A673 (cell line): ENCODE measurements around the gene CTXN3. TPM values are rescaled to one million over a fixed set of nuclear protein-coding genes. Genes with fewer than 3 reads are reported as not detected.

ENCODE experiments used
- BruUV-seq: library from RNA; stranded (reverse); fragments of 400-500 nt; replicated peaks from 2 replicates; lab custom pipeline; 2021; lab: Mats Ljungman, UMichigan
- CTCF ChIA-PET: fragments of 300-600 bp; sonication (Branson Sonifier 250); formaldehyde crosslinking; loops from one replicate; lab custom pipeline; 2022; ENCODE audit warnings: antibody characterized with exemption; lab: Charles Lee
- POLR2A ChIA-PET: fragments of 300-600 bp; sonication (Branson Sonifier 250); formaldehyde crosslinking; loops from one replicate; lab custom pipeline; 2022; ENCODE audit warnings: antibody characterized with exemption; ENCODE audit not compliant: low non-redundant PET; lab: Charles Lee
- DNase-seq: peaks from one replicate; pipeline ENCODE4 v3.0.0-alpha.2; 2015; ENCODE audit warnings: low spot score
- H3K27ac ChIP-seq: fragments of 200-600 bp; sonication (generic); 2 replicates; pipeline ENCODE4 v1.5.1; 2016; ENCODE audit warnings: mixed run types, low read depth, mild to moderate bottlenecking, mixed read lengths, antibody characterized with exemption, low read length; ENCODE audit not compliant: poor library complexity, severe bottlenecking
- H3K27me3 ChIP-seq: fragments of 200-600 bp; sonication (generic); replicated peaks from 2 replicates; pipeline ENCODE4 v1.6.1; 2017; ENCODE audit warnings: mixed run types, low read depth, mild to moderate bottlenecking, mixed read lengths, antibody characterized with exemption, low read length; ENCODE audit not compliant: insufficient read depth, poor library complexity
- H3K36me3 ChIP-seq: fragments of 200-600 bp; sonication (generic); 2 replicates; pipeline ENCODE4 v1.6.1; 2016; ENCODE audit warnings: mixed run types, mild to moderate bottlenecking, mixed read lengths, antibody characterized with exemption, low read length; ENCODE audit not compliant: insufficient read depth, poor library complexity, severe bottlenecking
- H3K4me1 ChIP-seq: fragments of 200-600 bp; sonication (generic); 2 replicates; pipeline ENCODE4 v1.6.1; 2017; ENCODE audit warnings: mixed run types, mild to moderate bottlenecking, mixed read lengths, antibody characterized with exemption, low read length; ENCODE audit not compliant: insufficient read depth, poor library complexity, severe bottlenecking
- H3K4me3 ChIP-seq: fragments of 200-600 bp; sonication (generic); 2 replicates; pipeline ENCODE4 v1.5.1; 2016; ENCODE audit warnings: low read depth, mixed run types, mild to moderate bottlenecking, mixed read lengths, low read length; ENCODE audit not compliant: poor library complexity, severe bottlenecking
- H3K9me3 ChIP-seq: fragments of 200-600 bp; sonication (generic); 2 replicates; pipeline ENCODE4 v1.6.1; 2016; ENCODE audit warnings: mixed run types, low read depth, mild to moderate bottlenecking, mixed read lengths, antibody characterized with exemption, low read length; ENCODE audit not compliant: poor library complexity, severe bottlenecking
- EZH2 ChIP-seq: fragments of 200-600 bp; sonication (generic); IDR thresholded peaks from 2 replicates; pipeline ENCODE4 v1.6.1; 2017; ENCODE audit warnings: borderline replicate concordance, low read depth, mild to moderate bottlenecking, mixed read lengths, antibody characterized with exemption, low read length; ENCODE audit not compliant: poor library complexity, severe bottlenecking
- intact Hi-C: fragments of 100-400 bp; cut with micrococcal nuclease; formaldehyde crosslinking; loops from one replicate; pipeline ENCODE4 v1.10.0; 2022; ENCODE audit not compliant: unreplicated experiment
- total RNA-seq: library from RNA; stranded (reverse); gene quantifications from 2 replicates; pipeline ENCODE4 v1.2.3, GENCODE V29; 2021
- TF ChIP-seq, protein P1 (sequence below): fragments of 300-800, 200-600 bp; sonication (generic); conservative IDR thresholded peaks from 2 replicates; pipeline ENCODE4 v1.5.1; 2017; ENCODE audit warnings: low read depth, mild to moderate bottlenecking, antibody characterized with exemption, low read length, moderate library complexity, mixed read lengths

Gene CTXN3
- total RNA-seq, 1 experiment from 2014 or later, result not detected

DNA sequence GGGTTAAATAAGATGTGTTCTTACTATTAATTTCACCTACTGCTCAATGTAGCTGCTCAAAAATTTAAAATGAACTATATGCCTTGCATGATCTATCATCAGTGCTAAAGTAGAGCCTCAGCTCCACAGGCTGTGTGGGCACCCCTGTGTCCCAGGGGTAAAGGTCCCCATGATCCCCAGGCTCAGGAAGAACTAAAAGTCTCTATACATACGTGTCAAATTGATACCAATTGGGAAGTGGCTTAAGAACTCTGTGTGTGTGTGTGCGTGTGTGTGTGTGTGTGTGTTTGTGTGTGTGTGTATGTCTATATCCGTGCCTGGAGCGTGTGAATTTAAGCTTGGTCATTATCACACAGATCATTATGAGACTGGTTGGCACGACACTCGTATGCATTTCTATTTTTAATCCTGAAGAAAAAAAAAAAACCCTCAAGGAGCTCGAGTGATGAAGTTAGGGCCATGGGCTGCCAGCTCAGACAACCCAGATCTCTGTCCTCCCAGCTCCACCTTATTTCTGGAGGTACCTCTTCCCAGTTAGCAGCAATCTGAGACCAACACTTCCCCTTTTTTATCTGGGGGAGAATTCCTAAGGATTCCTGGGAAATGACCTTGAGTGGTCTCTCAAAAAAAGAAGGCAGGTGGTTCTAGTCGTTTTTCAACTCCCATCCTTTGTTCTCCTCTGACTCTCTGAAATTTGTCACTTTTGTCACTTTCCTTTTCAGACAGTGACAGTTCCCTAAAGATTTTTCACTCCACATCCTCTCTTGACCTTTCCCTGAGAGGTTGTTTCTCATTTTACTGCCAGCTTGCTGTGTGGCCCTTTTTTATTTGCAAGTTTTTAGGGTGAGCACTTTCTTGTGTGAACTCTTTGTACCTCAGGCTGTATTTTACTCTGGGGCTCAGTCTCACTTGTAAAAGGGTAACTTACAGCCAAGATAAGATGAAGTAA, 45.7 kb upstream of the CTXN3 start:
- intact Hi-C loops, result no loop called here
- Histone ChIP-seq H3K4me1 (no peaks in the 10 kb centered on the region), H3K27ac (no peak overlapping the region), H3K4me3 (no peak overlapping the region), H3K9me3 (no peaks in the 10 kb centered on the region), H3K27me3 (peaks cover 38% of the 10 kb centered on the region), H3K36me3 (no peaks in the 10 kb centered on the region)
- DNase-seq, result no peak
- CTCF ChIA-PET, result no interaction called here
- POLR2A ChIA-PET, result no interaction called here
- BruUV-seq, result no TSS peak
- TF ChIP-seq EZH2, result no peak
- TF ChIP-seq, protein P1, sequence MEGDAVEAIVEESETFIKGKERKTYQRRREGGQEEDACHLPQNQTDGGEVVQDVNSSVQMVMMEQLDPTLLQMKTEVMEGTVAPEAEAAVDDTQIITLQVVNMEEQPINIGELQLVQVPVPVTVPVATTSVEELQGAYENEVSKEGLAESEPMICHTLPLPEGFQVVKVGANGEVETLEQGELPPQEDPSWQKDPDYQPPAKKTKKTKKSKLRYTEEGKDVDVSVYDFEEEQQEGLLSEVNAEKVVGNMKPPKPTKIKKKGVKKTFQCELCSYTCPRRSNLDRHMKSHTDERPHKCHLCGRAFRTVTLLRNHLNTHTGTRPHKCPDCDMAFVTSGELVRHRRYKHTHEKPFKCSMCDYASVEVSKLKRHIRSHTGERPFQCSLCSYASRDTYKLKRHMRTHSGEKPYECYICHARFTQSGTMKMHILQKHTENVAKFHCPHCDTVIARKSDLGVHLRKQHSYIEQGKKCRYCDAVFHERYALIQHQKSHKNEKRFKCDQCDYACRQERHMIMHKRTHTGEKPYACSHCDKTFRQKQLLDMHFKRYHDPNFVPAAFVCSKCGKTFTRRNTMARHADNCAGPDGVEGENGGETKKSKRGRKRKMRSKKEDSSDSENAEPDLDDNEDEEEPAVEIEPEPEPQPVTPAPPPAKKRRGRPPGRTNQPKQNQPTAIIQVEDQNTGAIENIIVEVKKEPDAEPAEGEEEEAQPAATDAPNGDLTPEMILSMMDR, result no peak

DNA sequence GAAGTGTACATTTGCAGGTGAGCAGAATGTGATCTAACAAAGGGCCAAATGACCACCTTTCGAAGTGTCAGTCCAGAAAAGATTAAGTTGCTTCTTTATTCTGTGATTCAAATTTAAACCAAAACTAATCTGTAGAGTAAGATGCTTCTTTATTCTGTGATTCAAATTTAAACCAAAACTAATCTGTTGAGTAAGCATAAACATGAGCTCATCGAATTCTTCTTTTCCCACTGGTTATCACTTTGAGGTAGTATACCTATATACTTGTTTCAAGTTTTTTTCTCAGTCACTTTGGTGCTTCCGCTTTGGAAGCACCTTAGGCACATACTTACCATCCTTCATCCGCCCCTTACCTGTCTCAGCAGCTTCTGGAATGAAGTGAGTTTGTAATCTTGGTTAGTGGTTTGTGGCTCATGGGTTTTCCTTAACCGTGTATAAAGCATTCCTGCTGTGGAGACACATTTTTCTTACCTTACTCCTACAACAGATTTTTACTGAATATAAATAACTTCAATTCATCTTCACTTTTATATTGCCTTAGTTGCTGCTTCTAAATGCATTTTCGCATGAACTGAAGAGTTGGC, 40.7 kb upstream of the CTXN3 start:
- Histone ChIP-seq H3K27me3 (peaks cover 35% of the 10 kb centered on the region), H3K4me1 (no peaks in the 10 kb centered on the region), H3K4me3 (no peak overlapping the region), H3K27ac (no peak overlapping the region), H3K36me3 (no peaks in the 10 kb centered on the region), H3K9me3 (no peaks in the 10 kb centered on the region)
- BruUV-seq, result no TSS peak
- ChIA-PET POLR2A (no interaction called here), CTCF (no interaction called here)
- intact Hi-C loops, result no loop called here
- TF ChIP-seq, protein P1, result no peak
- TF ChIP-seq EZH2, result no peak
- no peak for DNase-seq

DNA sequence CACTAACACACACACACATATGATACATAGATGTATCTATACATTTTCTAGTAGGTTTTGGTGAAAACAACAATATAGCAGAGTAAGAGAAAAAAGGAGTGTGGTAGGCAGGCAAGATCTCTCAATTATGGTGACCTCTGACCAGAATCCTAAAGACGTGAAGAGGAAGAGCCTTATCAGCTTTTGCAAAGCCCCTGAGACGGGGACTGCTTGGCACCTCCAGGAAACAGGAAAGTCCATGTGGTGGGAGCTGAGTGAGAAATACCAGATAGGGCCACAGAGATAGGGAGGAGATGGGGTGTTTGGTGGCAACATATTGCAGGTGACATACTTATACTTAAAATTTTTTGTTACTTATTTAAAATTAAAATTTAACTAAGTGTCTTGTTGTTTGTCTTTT, 39.9 kb upstream of the CTXN3 start:
- no peaks in the 10 kb centered on the region for H3K4me1 ChIP-seq
- no TSS peak for BruUV-seq
- peaks cover 28% of the 10 kb centered on the region for H3K27me3 ChIP-seq
- no peaks in the 10 kb centered on the region for H3K9me3 ChIP-seq
- no peak for DNase-seq
- H3K4me3 ChIP-seq, result no peak overlapping the region
- no peak overlapping the region for H3K27ac ChIP-seq
- intact Hi-C loops, result no loop called here
- CTCF ChIA-PET, result no interaction called here
- H3K36me3 ChIP-seq, result no peaks in the 10 kb centered on the region
- TF ChIP-seq EZH2, result no peak
- TF ChIP-seq, protein P1, result no peak
- POLR2A ChIA-PET, result no interaction called here
